Panc1 (cell line): ENCODE measurements around the gene KLHL35. TPM values are rescaled to one million over a fixed set of nuclear protein-coding genes. Genes with fewer than 3 reads are reported as not detected.
A peak's percentile ranks its signal among the peaks of the same experiment; 100 is the strongest.

Source experiments
- ATAC-seq: fragments of 200-7000 bp; cut with Tn5 transposase; 2 replicates; pipeline ENCODE4 v1.9.1; 2020; ENCODE audit warnings: mild to moderate bottlenecking, moderate library complexity
- BruUV-seq: library from RNA; stranded (reverse); fragments of 400-500 nt; replicated peaks from 2 replicates; lab custom pipeline; 2021; lab: Mats Ljungman, UMichigan
- CTCF ChIA-PET: fragments of 300-600 bp; sonication (Branson Sonifier 250); formaldehyde crosslinking; loops from one replicate; lab custom pipeline; 2022; ENCODE audit warnings: antibody characterized with exemption; lab: Charles Lee
- POLR2A ChIA-PET: fragments of 300-600 bp; sonication (Branson Sonifier 250); formaldehyde crosslinking; loops from one replicate; lab custom pipeline; 2022; ENCODE audit warnings: antibody characterized with exemption; lab: Charles Lee
- DNase-seq: peaks from one replicate; pipeline ENCODE4 v3.0.0-alpha.2; 2010; ENCODE audit warnings: low read depth, low spot score
- H3K27ac ChIP-seq: 2 replicates; pipeline ENCODE4 v1.5.1; 2011; ENCODE audit warnings: mild to moderate bottlenecking, low read length, inconsistent platforms
- H3K27me3 ChIP-seq: fragments of 200-500 bp; sonication (Bioruptor generic); 2 replicates; pipeline ENCODE4 v1.6.0; 2014; ENCODE audit warnings: low read length, inconsistent platforms; ENCODE audit not compliant: control insufficient read depth, insufficient read depth
- H3K36me3 ChIP-seq: fragments of 200-500 bp; sonication (Bioruptor generic); 2 replicates; pipeline ENCODE4 v1.5.1; 2014; ENCODE audit warnings: inconsistent platforms, mild to moderate bottlenecking, low read length, moderate library complexity; ENCODE audit not compliant: control insufficient read depth, insufficient read depth
- H3K4me1 ChIP-seq: 2 replicates; pipeline ENCODE4 v1.5.1; 2011; ENCODE audit warnings: inconsistent platforms, mild to moderate bottlenecking, low read length, moderate library complexity; ENCODE audit not compliant: control insufficient read depth, insufficient read depth
- H3K4me3 ChIP-seq, 2 experiments: 2 replicates each; pipeline ENCODE4 v1.5.1; 2011 to 2012; ENCODE audit warnings: low read depth in 2 of 2, low read length in 2 of 2, mild to moderate bottlenecking in 2 of 2, inconsistent platforms in 1 of 2, moderate library complexity in 1 of 2
- H3K9me3 ChIP-seq: fragments of 200-500 bp; sonication (Bioruptor generic); 2 replicates; pipeline ENCODE4 v1.5.1; 2014; ENCODE audit warnings: low read depth, mild to moderate bottlenecking, inconsistent platforms, low read length, moderate library complexity; ENCODE audit not compliant: control insufficient read depth, insufficient read depth
- POLR2AphosphoS5 ChIP-seq: IDR thresholded peaks from 2 replicates; pipeline ENCODE4 v1.6.1; 2012; ENCODE audit warnings: mild to moderate bottlenecking, low read depth, low read length, moderate library complexity
- SIN3A ChIP-seq: IDR thresholded peaks from 2 replicates; pipeline ENCODE4 v1.6.1; 2012; ENCODE audit warnings: low read depth, mild to moderate bottlenecking, low read length, moderate library complexity, borderline replicate concordance; ENCODE audit not compliant: insufficient read depth
- TCF7L2 ChIP-seq: IDR thresholded peaks from 2 replicates; pipeline ENCODE4 v1.6.1; 2011; ENCODE audit warnings: mild to moderate bottlenecking, low read depth, low read length, inconsistent platforms
- in situ Hi-C: cut with HindIII; loops from 2 replicates; pipeline ENCODE4 v1.10.0; 2016; ENCODE audit warnings: low sequenced_read_pairs, low pct_unique_long_range_greater_than_20kb
- intact Hi-C: fragments of 100-400 bp; cut with micrococcal nuclease; formaldehyde crosslinking; loops from one replicate; pipeline ENCODE4 v1.10.0; 2022; ENCODE audit not compliant: unreplicated experiment
- total RNA-seq: library from RNA; stranded (reverse); gene quantifications from one replicate; pipeline ENCODE4 v1.2.1, GENCODE V29; 2021; ENCODE audit not compliant: unreplicated experiment
- TF ChIP-seq, protein P1 (sequence below), 2 experiments: IDR thresholded peaks; 2 replicates each; pipeline ENCODE4 v1.6.1; 2011 to 2012; ENCODE audit warnings: low read depth in 2 of 2, control low read depth in 1 of 2, low read length in 1 of 2, mild to moderate bottlenecking in 1 of 2, moderate library complexity in 1 of 2; ENCODE audit not compliant: insufficient read depth in 1 of 2
- TF ChIP-seq, protein P2 (sequence below): fragments of 450-650 bp; IDR thresholded peaks from 2 replicates; pipeline ENCODE4 v1.5.1; 2017; ENCODE audit warnings: mild to moderate bottlenecking

KLHL35 gene
- total RNA-seq, 1 experiment from 2014 or later = 10.9 TPM

DNA sequence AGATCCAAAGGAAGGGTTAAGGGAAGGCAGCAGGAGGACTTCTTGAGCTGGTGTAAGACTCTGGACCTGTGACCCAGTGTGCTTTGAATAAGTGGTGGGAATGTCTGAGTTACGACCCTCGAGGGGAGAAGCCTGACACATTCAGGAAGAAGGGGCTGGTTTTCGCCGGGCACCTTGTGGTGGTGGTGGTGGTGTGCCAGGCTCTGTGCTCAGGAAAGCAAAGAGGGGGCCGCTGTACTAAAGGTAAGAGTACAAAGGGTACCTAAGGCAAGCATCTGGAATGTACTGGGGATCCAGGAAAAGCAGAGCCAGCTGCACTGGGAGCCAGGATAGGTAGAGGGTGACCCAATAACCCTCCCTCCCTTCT is 6.3 kb downstream of the KLHL35 start:
- in situ Hi-C loops (no loop called here), intact Hi-C loops (no loop called here)
- Histone ChIP-seq H3K4me1 (peaks cover 34% of the 10 kb centered on the region), H3K27ac (no peak overlapping the region), H3K27me3 (no peaks in the 10 kb centered on the region), H3K4me3 (no peak overlapping the region), H3K9me3 (no peaks in the 10 kb centered on the region), H3K36me3 (no peaks in the 10 kb centered on the region)
- POLR2A ChIA-PET = no interaction called here
- CTCF ChIA-PET = interaction anchor here (0.6 kb wide), 1 partner anchor 19 kb away, joined by 3 read pairs; no protein-coding TSS in a partner anchor
- DNase-seq (no peak), ATAC-seq (no peak)
- TF ChIP-seq, protein P1, sequence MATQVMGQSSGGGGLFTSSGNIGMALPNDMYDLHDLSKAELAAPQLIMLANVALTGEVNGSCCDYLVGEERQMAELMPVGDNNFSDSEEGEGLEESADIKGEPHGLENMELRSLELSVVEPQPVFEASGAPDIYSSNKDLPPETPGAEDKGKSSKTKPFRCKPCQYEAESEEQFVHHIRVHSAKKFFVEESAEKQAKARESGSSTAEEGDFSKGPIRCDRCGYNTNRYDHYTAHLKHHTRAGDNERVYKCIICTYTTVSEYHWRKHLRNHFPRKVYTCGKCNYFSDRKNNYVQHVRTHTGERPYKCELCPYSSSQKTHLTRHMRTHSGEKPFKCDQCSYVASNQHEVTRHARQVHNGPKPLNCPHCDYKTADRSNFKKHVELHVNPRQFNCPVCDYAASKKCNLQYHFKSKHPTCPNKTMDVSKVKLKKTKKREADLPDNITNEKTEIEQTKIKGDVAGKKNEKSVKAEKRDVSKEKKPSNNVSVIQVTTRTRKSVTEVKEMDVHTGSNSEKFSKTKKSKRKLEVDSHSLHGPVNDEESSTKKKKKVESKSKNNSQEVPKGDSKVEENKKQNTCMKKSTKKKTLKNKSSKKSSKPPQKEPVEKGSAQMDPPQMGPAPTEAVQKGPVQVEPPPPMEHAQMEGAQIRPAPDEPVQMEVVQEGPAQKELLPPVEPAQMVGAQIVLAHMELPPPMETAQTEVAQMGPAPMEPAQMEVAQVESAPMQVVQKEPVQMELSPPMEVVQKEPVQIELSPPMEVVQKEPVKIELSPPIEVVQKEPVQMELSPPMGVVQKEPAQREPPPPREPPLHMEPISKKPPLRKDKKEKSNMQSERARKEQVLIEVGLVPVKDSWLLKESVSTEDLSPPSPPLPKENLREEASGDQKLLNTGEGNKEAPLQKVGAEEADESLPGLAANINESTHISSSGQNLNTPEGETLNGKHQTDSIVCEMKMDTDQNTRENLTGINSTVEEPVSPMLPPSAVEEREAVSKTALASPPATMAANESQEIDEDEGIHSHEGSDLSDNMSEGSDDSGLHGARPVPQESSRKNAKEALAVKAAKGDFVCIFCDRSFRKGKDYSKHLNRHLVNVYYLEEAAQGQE (IDR thresholded peaks at IDR 0.05; ENCODE audit: insufficient read depth in 1 of 2, low read depth in 2 of 2, low read length in 1 of 2) = no peak
- TF ChIP-seq TCF7L2 (no peak), SIN3A (no peak), POLR2AphosphoS5 (no peak)
- TF ChIP-seq, protein P2, sequence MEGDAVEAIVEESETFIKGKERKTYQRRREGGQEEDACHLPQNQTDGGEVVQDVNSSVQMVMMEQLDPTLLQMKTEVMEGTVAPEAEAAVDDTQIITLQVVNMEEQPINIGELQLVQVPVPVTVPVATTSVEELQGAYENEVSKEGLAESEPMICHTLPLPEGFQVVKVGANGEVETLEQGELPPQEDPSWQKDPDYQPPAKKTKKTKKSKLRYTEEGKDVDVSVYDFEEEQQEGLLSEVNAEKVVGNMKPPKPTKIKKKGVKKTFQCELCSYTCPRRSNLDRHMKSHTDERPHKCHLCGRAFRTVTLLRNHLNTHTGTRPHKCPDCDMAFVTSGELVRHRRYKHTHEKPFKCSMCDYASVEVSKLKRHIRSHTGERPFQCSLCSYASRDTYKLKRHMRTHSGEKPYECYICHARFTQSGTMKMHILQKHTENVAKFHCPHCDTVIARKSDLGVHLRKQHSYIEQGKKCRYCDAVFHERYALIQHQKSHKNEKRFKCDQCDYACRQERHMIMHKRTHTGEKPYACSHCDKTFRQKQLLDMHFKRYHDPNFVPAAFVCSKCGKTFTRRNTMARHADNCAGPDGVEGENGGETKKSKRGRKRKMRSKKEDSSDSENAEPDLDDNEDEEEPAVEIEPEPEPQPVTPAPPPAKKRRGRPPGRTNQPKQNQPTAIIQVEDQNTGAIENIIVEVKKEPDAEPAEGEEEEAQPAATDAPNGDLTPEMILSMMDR = no peak
- no TSS peak for BruUV-seq

DNA sequence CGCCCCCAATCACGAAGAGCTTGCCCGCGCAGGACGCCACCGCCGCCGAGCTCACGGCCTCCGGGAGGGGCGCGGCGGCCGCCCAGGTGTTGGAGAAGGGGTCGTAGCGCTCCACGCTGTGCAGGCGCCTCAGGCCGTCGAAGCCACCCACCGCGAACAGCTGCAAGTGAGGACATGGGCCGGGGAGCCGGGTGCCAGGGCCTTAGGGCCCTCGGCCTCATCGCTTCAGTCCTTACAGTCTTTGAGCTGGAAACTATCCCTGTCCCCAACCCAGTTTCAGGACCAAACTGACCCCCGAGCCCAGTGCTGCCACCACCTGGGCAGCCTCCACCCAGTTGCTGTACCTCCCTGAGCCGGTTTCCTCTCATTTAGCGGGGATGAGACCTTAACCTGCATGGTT is 7.6 kb downstream of the KLHL35 start:
- no peak overlapping the region for H3K27ac ChIP-seq
- no peak for ATAC-seq
- TF ChIP-seq, protein P2 = peak; percentile 78; the same call in 1 of the 2 replicates
- TF ChIP-seq SIN3A = no peak
- TF ChIP-seq, protein P1 (IDR thresholded peaks at IDR 0.05; ENCODE audit: insufficient read depth in 1 of 2, low read depth in 2 of 2, low read length in 1 of 2) = no peak
- TF ChIP-seq TCF7L2 = no peak
- TF ChIP-seq POLR2AphosphoS5 = no peak
- peaks cover 27% of the 10 kb centered on the region for H3K4me1 ChIP-seq
- no peak overlapping the region for H3K4me3 ChIP-seq
- ChIA-PET CTCF (interaction anchor here (1.0 to 2.6 kb wide), 2 partner anchors 17 to 37 kb away, joined by 3 to 8 read pairs; no protein-coding TSS in a partner anchor), POLR2A (no interaction called here)
- H3K36me3 ChIP-seq = no peaks in the 10 kb centered on the region
- H3K27me3 ChIP-seq = no peaks in the 10 kb centered on the region
- in situ Hi-C loops = no loop called here
- no peaks in the 10 kb centered on the region for H3K9me3 ChIP-seq
- DNase-seq = no peak
- BruUV-seq = no TSS peak
- intact Hi-C loops = loop anchor here (2.0 kb wide), 1 partner anchor 37 kb away; no protein-coding TSS in a partner anchor
